Activated naive CD8-positive, alpha-beta T cell treated with anti-CD3 and anti-CD28 coated beads for 36 hours (primary cell): ENCODE measurements around the gene KCNA1. TPM values are rescaled to one million over a fixed set of nuclear protein-coding genes. Genes with fewer than 3 reads are reported as not detected.

ENCODE experiments used
- DNase-seq: peaks from one replicate; pipeline ENCODE4 v3.0.0; 2021
- H3K27ac Mint-ChIP-seq: one replicate; pipeline ENCODE4 v1.8.0; 2022; ENCODE audit warnings: mild to moderate bottlenecking, moderate library complexity, mixed read lengths
- H3K27me3 Mint-ChIP-seq: one replicate; pipeline ENCODE4 v1.8.0; 2022; ENCODE audit warnings: mild to moderate bottlenecking, mixed read lengths
- H3K36me3 Mint-ChIP-seq: one replicate; pipeline ENCODE4 v1.8.0; 2021; ENCODE audit warnings: mild to moderate bottlenecking, mixed read lengths
- H3K4me1 Mint-ChIP-seq: one replicate; pipeline ENCODE4 v1.8.0; 2021; ENCODE audit warnings: mixed read lengths
- H3K4me3 Mint-ChIP-seq: one replicate; pipeline ENCODE4 v1.8.0; 2022; ENCODE audit warnings: mild to moderate bottlenecking, moderate library complexity, mixed read lengths
- H3K9me3 Mint-ChIP-seq: one replicate; pipeline ENCODE4 v1.8.0; 2022; ENCODE audit warnings: mixed read lengths
- total RNA-seq, 2 experiments: library from RNA; stranded (reverse); gene quantifications; one replicate each; pipeline ENCODE4 v1.2.3, GENCODE V29; 2021

The KCNA1 gene
- total RNA-seq, 2 experiments from 2014 or later = 0.04 TPM

GRCh38 chr12:4939418-4940023 lies 29.8 kb downstream of the KCNA1 start:
- Mint-ChIP-seq H3K4me3 (no peak overlapping the region), H3K27ac (no peak overlapping the region), H3K4me1 (peaks cover 3% of the 10 kb centered on the region), H3K27me3 (peaks cover 29% of the 10 kb centered on the region), H3K9me3 (no peaks in the 10 kb centered on the region), H3K36me3 (no peaks in the 10 kb centered on the region)
- DNase-seq = no peak

- no peaks in the 10 kb centered on the region for H3K36me3 Mint-ChIP-seq
- no peak overlapping the region for H3K4me3 Mint-ChIP-seq
- no peak for DNase-seq
- H3K9me3 Mint-ChIP-seq = no peaks in the 10 kb centered on the region
- peaks cover 3% of the 10 kb centered on the region for H3K4me1 Mint-ChIP-seq
- H3K27me3 Mint-ChIP-seq = peaks cover 4% of the 10 kb centered on the region
- H3K27ac Mint-ChIP-seq = no peak overlapping the region
Observed at GRCh38 chr12:4943067-4943937, 33.6 kb downstream of the KCNA1 start.

DNA sequence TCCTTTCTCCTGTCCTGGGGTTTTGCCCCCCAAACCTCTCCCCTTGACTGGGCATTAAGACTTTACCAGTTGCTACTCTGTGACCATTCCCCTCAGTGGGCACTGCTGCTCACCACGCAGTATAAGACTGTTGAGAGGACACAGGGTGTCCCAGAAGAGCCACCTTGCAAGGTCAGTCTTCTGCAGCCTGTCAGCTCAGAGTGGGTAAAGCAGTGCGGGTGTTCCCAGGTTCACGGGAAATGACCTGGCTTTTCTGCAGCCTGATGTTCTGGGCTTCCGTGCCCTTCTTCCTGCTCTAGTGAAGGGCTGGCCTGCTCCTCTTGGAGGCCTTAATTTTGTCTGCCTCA lies 34.2 kb downstream of the KCNA1 start:
- H3K4me1 Mint-ChIP-seq = peaks cover 3% of the 10 kb centered on the region
- H3K36me3 Mint-ChIP-seq = no peaks in the 10 kb centered on the region
- peaks cover 9% of the 10 kb centered on the region for H3K27me3 Mint-ChIP-seq
- no peak overlapping the region for H3K27ac Mint-ChIP-seq
- H3K4me3 Mint-ChIP-seq = no peak overlapping the region
- no peaks in the 10 kb centered on the region for H3K9me3 Mint-ChIP-seq
- no peak for DNase-seq

- peaks cover 16% of the 10 kb centered on the region for H3K27me3 Mint-ChIP-seq
- no peak overlapping the region for H3K27ac Mint-ChIP-seq
- H3K36me3 Mint-ChIP-seq = no peaks in the 10 kb centered on the region
- no peak for DNase-seq
- peaks cover 3% of the 10 kb centered on the region for H3K4me1 Mint-ChIP-seq
- H3K9me3 Mint-ChIP-seq = no peaks in the 10 kb centered on the region
- H3K4me3 Mint-ChIP-seq = no peak overlapping the region
Observed at GRCh38 chr12:4947253-4947652, 37.5 kb downstream of the KCNA1 start.

DNA sequence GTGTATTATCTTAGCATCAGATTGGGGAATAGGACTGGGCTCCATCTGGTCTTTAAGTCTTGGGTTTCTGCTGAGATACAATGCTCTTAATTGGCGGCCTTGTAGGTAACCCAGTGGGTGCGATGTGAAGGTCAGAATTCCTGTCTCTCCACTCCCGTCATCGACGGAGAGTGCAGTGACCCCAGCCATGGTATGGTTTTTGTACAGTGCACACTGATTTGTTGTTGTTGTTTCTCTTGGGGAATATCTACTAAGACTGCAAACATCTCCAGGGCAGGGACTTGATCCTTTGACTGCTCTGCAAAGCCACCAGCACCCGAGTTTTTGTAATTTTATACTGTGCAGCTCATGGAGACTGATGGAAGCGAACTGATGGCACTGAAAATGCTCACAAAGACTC lies 41.4 kb downstream of the KCNA1 start:
- DNase-seq = no peak
- H3K4me3 Mint-ChIP-seq = no peak overlapping the region
- no peak overlapping the region for H3K27ac Mint-ChIP-seq
- H3K27me3 Mint-ChIP-seq = peaks cover 24% of the 10 kb centered on the region
- H3K4me1 Mint-ChIP-seq = no peaks in the 10 kb centered on the region
- H3K36me3 Mint-ChIP-seq = no peaks in the 10 kb centered on the region
- H3K9me3 Mint-ChIP-seq = no peaks in the 10 kb centered on the region

DNA sequence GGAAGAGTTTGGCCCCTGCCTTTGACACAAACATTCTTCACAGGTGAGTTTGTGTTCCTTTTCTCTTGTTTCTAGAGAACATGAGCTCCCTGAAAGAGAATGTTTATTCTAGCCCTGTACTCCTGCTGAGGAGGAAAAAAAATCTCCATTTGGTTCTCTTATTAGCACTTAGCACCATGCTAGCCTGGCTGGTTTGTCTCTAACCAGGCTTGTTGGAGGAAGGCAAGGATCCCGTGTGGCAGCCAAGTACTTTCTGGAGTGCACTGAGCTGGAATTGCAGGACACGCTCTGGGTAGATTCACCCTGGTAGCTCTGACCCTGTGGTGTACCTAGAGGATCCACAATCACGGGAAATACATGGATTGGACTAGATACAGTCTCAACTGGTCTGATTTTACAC lies 41.9 kb downstream of the KCNA1 start:
- H3K27me3 Mint-ChIP-seq = peaks cover 29% of the 10 kb centered on the region
- H3K36me3 Mint-ChIP-seq = no peaks in the 10 kb centered on the region
- no peak for DNase-seq
- no peaks in the 10 kb centered on the region for H3K9me3 Mint-ChIP-seq
- no peak overlapping the region for H3K27ac Mint-ChIP-seq
- no peak overlapping the region for H3K4me3 Mint-ChIP-seq
- H3K4me1 Mint-ChIP-seq = no peaks in the 10 kb centered on the region

GRCh38 chr12:4954621-4955354 lies 45.1 kb downstream of the KCNA1 start:
- H3K4me3 Mint-ChIP-seq = no peak overlapping the region
- no peaks in the 10 kb centered on the region for H3K9me3 Mint-ChIP-seq
- no peaks in the 10 kb centered on the region for H3K36me3 Mint-ChIP-seq
- peaks cover 47% of the 10 kb centered on the region for H3K27me3 Mint-ChIP-seq
- H3K27ac Mint-ChIP-seq = no peak overlapping the region
- H3K4me1 Mint-ChIP-seq = no peaks in the 10 kb centered on the region
- no peak for DNase-seq

DNA sequence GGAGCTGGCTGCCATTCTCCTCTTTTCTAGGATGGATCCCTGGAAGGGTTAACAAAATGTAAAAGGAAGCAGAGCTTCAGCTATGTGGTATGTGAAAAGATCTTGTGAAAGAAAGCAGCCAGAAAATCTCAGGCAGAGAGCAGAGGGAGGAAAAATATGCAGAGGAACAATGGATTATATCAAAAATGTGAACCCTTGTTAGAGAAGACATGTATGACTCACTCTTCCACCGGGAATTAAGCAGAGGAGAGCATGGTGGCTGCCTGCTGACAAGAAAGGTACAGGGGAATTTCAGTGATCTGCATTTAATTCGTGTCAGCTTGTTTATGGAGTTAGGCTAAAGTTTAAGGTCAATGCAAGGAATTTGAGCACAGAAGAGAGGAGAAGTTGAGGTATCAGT lies 46.3 kb downstream of the KCNA1 start:
- Mint-ChIP-seq H3K27ac (no peak overlapping the region), H3K27me3 (peaks cover 47% of the 10 kb centered on the region), H3K4me1 (no peaks in the 10 kb centered on the region), H3K36me3 (no peaks in the 10 kb centered on the region), H3K4me3 (no peak overlapping the region), H3K9me3 (no peaks in the 10 kb centered on the region)
- no peak for DNase-seq

DNA sequence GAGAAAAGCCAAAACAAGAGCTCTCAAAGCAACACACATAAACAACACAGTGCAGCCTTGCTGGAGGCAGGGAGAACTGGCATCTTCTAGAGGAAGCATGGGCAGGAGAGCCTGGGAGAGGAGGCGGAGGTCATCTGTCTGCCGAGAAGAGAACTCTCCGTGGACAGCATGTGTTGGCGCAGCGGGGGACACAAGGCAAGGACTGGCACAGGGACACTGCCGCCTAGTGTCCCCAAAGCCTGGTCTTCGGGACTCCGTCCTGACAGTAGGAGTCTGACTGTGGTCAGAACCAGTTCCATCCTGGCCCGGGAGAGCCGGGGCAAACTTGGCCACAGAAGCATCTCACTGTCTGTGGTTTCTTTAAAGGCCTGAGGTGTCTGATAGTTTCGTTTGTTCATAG lies 47.3 kb downstream of the KCNA1 start:
- peaks cover 42% of the 10 kb centered on the region for H3K27me3 Mint-ChIP-seq

GRCh38 chr12:4957761-4958160 lies 48.1 kb downstream of the KCNA1 start:
- Mint-ChIP-seq H3K4me3 (no peak overlapping the region), H3K27me3 (peaks cover 40% of the 10 kb centered on the region), H3K27ac (no peak overlapping the region), H3K4me1 (no peaks in the 10 kb centered on the region), H3K9me3 (no peaks in the 10 kb centered on the region), H3K36me3 (no peaks in the 10 kb centered on the region)
- no peak for DNase-seq

More for the DNA sequence above, 47.3 kb downstream of the KCNA1 start:
- H3K4me1 Mint-ChIP-seq = no peaks in the 10 kb centered on the region
- no peak overlapping the region for H3K27ac Mint-ChIP-seq
- H3K9me3 Mint-ChIP-seq = no peaks in the 10 kb centered on the region
- no peak for DNase-seq
- H3K4me3 Mint-ChIP-seq = no peak overlapping the region
- no peaks in the 10 kb centered on the region for H3K36me3 Mint-ChIP-seq

GRCh38 chr12:4958697-4959375 lies 49.1 kb downstream of the KCNA1 start:
- Mint-ChIP-seq H3K27me3 (peaks cover 40% of the 10 kb centered on the region), H3K4me3 (no peak overlapping the region), H3K27ac (no peak overlapping the region), H3K9me3 (no peaks in the 10 kb centered on the region), H3K4me1 (no peaks in the 10 kb centered on the region), H3K36me3 (no peaks in the 10 kb centered on the region)
- DNase-seq = no peak

GRCh38 chr12:4959381-4959780 lies 49.7 kb downstream of the KCNA1 start:
- H3K27ac Mint-ChIP-seq = no peak overlapping the region
- H3K4me3 Mint-ChIP-seq = no peak overlapping the region
- no peaks in the 10 kb centered on the region for H3K4me1 Mint-ChIP-seq
- no peaks in the 10 kb centered on the region for H3K36me3 Mint-ChIP-seq
- peaks cover 40% of the 10 kb centered on the region for H3K27me3 Mint-ChIP-seq
- no peaks in the 10 kb centered on the region for H3K9me3 Mint-ChIP-seq
- DNase-seq = no peak

DNA sequence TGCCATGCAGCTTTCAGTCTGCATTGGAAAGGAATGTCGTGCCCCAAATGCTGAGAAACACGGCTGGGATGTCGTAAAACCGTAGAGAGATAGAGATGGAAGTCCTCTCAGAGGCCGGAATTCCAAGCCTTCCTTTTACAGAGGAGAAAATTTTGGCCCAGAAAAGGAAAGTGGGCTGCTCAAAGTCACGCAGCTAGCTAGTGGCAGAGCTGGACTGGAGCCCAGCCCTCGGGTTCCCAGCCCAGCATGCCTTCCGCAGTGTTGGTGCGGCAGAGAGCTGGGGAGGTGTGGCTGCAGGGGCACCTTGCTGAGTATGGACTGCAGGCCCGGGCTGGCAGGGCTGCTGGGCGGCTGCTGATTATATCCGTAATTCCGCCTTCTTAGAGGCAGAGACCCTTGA lies 50.3 kb downstream of the KCNA1 start:
- peaks cover 41% of the 10 kb centered on the region for H3K27me3 Mint-ChIP-seq
- H3K27ac Mint-ChIP-seq = no peak overlapping the region
- no peaks in the 10 kb centered on the region for H3K9me3 Mint-ChIP-seq
- H3K4me1 Mint-ChIP-seq = no peaks in the 10 kb centered on the region
- DNase-seq = no peak
- H3K4me3 Mint-ChIP-seq = no peak overlapping the region
- no peaks in the 10 kb centered on the region for H3K36me3 Mint-ChIP-seq

DNA sequence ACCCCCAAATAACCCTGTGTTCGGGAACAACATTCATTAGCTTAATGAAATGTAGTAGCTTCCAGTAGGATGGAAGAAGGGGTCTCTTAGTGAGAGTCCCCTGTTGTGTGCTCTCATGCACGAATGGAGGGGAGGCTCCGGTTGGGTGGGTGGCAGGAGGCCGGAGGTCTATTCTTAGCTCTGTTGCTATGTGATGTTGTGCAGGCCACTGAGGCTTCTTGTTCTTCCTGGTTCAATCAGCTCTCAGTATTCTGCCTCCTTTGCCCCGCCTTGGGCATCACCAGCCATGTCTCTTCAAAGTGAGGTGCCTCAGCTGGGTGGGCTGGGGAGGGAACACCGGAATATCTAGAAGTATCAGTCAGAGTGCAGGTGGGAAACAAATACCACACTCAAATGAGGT lies 50.8 kb downstream of the KCNA1 start:
- Mint-ChIP-seq H3K4me1 (no peaks in the 10 kb centered on the region), H3K36me3 (no peaks in the 10 kb centered on the region), H3K9me3 (no peaks in the 10 kb centered on the region), H3K27ac (no peak overlapping the region), H3K27me3 (peaks cover 38% of the 10 kb centered on the region), H3K4me3 (no peak overlapping the region)
- DNase-seq = no peak

DNA sequence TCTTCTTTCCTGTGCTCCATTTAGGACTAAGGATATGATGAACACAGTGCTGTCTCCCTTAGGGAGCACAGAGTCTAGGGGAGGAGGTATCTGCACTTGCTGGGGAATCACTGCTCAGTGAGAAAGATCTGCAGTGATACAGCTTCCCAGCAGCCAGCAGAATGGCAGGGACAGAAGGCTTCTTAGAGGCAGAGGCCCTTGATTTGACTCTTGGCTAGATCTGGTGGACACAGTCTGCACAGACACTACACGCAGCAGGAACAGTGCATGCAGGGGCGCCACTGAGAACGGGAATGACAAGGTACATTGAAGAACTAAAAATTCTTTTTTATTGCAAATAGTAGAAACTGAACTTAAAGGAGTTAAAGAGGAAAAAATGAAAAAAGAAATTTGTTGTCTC lies 51.6 kb downstream of the KCNA1 start:
- Mint-ChIP-seq H3K36me3 (no peaks in the 10 kb centered on the region), H3K4me3 (no peak overlapping the region), H3K4me1 (no peaks in the 10 kb centered on the region), H3K9me3 (no peaks in the 10 kb centered on the region), H3K27ac (no peak overlapping the region), H3K27me3 (peaks cover 30% of the 10 kb centered on the region)
- DNase-seq = no peak
